T-helper 22 cell (primary cell): ENCODE measurements around the gene RASSF6.
"Not testable (repeated sequence)": the region's sequence is repeated elsewhere in the genome, so short reads cannot be mapped to it uniquely, and the experiment has no call there.

Source experiments
- DNase-seq: peaks from one replicate; pipeline ENCODE4 v3.0.0-alpha.2; 2020; ENCODE audit warnings: low read depth

RASSF6 gene

GRCh38 chr4:73620115-73620792, at the start of gene RASSF6:
RASSF6 (minus strand) TSS chr4:73620436; CDS start chr4:73611795, 8,641 bp downstream.
- DNase-seq = no peak

GRCh38 chr4:73669410-73670183, 49.4 kb upstream of the RASSF6 start:
- no peak for DNase-seq

GRCh38 chr4:73668782-73669201, 48.6 kb upstream of the RASSF6 start:
- no peak for DNase-seq

- not testable (repeated sequence) for DNase-seq
Observed at GRCh38 chr4:73665924-73666323, 45.7 kb upstream of the RASSF6 start.

GRCh38 chr4:73664470-73664869, 44.2 kb upstream of the RASSF6 start:
- no peak for DNase-seq

GRCh38 chr4:73663576-73663975, 43.3 kb upstream of the RASSF6 start:
- no peak for DNase-seq

GRCh38 chr4:73662709-73663546, 42.7 kb upstream of the RASSF6 start:
- DNase-seq = no peak

GRCh38 chr4:73661646-73662119, 41.4 kb upstream of the RASSF6 start:
- no peak for DNase-seq

GRCh38 chr4:73660808-73661207, 40.6 kb upstream of the RASSF6 start:
- no peak for DNase-seq

- DNase-seq = no peak
Observed at GRCh38 chr4:73653695-73654106, 33.5 kb upstream of the RASSF6 start.

- no peak for DNase-seq
Observed at GRCh38 chr4:73650250-73650649, 30.0 kb upstream of the RASSF6 start.

GRCh38 chr4:73648478-73648877, 28.2 kb upstream of the RASSF6 start:
- DNase-seq = no peak

GRCh38 chr4:73646117-73646516, 25.9 kb upstream of the RASSF6 start:
- no peak for DNase-seq

- no peak for DNase-seq
Observed at GRCh38 chr4:73631565-73632226, 11.5 kb upstream of the RASSF6 start.

- DNase-seq = not testable (repeated sequence)
Observed at GRCh38 chr4:73628834-73629233, 8.6 kb upstream of the RASSF6 start.

GRCh38 chr4:73621357-73621756, 1.1 kb upstream of the RASSF6 start:
- DNase-seq = no peak

GRCh38 chr4:73619346-73619745, 890 bp downstream of the RASSF6 start:
- no peak for DNase-seq

- no peak for DNase-seq
Observed at GRCh38 chr4:73617256-73617655, 3.0 kb downstream of the RASSF6 start.

GRCh38 chr4:73615613-73616012, 4.6 kb downstream of the RASSF6 start:
- DNase-seq = no peak

- no peak for DNase-seq
Observed at GRCh38 chr4:73614311-73614867, 5.8 kb downstream of the RASSF6 start.

GRCh38 chr4:73613130-73613529, 7.1 kb downstream of the RASSF6 start:
- no peak for DNase-seq

GRCh38 chr4:73612032-73612431, 8.2 kb downstream of the RASSF6 start:
- no peak for DNase-seq
